SW 1271 (cell line): Measurements from ENCODE around the gene OR2T2.
"Not testable (repeated sequence)": the region's sequence is repeated elsewhere in the genome, so short reads cannot be mapped to it uniquely, and the experiment has no call there.

ENCODE experiments used
- DNase-seq, 2 experiments: peaks; one replicate each; lab custom pipeline; 2025; lab: John Stamatoyannopoulos, UW

OR2T2 gene

GRCh38 chr1:248450466-248451145 lies 5.2 kb downstream of the OR2T2 start:
- not testable (repeated sequence) for DNase-seq

DNA sequence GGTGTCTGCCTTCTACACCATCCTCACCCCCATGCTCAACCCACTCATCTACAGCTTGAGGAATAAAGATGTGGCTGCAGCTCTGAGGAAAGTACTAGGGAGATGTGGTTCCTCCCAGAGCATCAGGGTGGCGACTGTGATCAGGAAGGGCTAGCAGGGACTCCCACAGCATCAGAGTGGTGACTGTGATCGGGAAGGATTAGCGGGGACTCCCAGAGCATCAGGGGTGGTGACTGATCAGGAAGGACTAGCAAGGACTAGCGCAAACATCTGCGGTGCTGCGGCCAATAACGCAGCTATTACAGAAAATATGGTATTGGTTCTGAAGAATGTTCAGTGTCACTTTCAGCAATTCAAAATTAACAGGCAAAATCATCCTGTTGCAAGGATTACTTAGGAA lies 8.2 kb downstream of the OR2T2 start:
- DNase-seq = not testable (repeated sequence)

GRCh38 chr1:248455045-248455444 lies 9.6 kb downstream of the OR2T2 start:
- DNase-seq = not testable (repeated sequence)

- DNase-seq = not testable (repeated sequence)
Observed at GRCh38 chr1:248456635-248457034, 11.2 kb downstream of the OR2T2 start.

GRCh38 chr1:248459117-248459516 lies 13.7 kb downstream of the OR2T2 start:
- not testable (repeated sequence) for DNase-seq

DNA sequence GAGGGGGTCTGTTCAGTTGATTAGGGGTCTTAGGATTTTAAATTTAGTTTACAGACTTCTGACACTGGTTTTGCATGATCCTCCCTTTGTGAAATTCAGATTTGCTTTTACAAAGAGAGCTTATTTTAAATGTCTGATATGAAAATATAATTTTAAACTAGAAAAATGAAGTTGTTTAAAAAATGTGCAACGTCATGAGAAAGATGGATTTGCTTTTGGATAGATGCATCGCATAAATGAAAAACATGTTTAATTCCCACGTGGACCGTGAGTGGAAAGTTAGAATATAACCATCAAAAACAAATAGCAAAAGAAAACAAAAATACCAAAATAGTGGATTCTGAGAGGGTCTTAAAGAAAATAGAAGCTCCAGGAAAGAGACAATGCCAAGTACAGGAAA lies 25.7 kb downstream of the OR2T2 start:
- DNase-seq = no peak

DNA sequence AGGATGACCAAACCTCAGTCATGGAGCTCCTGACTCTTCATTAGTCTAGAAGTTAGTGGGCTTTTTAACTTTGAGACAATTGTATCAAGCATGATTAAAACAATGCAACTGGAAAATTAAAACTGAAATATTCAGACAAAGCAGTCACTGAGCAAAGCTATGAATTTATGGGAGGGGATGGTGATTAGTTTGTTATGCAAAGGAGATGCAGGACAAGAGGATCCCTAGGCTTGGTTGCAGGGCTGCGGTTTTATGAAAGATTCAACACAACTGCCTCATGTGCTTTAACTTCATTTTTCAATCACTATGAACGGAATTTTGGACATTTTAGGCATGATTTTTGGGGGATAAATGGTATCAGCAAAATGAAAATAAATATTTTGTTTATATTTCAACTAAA lies 26.7 kb downstream of the OR2T2 start:
- not testable (repeated sequence) for DNase-seq

- not testable (repeated sequence) for DNase-seq
Observed at GRCh38 chr1:248473051-248473450, 27.6 kb downstream of the OR2T2 start, which contains the start of gene OR2T3. Gene OR2T3, plus strand, starts transcription at chr1:248473351. Its CDS starts 0 bp downstream, at chr1:248473351.

DNA sequence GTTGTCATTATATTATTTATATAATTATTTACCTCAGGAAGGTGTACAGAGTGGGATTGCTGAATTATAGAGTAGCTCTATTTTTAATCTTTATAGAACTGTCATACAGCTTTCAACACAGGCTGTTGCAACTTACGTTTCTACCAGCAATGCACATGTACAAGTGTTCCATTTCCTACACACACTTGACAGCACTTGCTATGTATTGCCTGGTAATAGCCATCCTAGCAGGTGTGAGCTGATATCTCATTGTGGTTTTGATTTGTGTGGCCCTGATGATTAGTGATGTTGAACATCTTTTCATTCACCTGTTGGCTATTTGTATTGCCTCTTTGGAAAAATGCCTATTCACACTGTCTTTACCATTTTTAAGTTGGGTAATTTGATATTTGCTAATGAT lies 30.2 kb downstream of the OR2T2 start:
- DNase-seq = not testable (repeated sequence)

GRCh38 chr1:248481686-248482579 lies 36.5 kb downstream of the OR2T2 start:
- not testable (repeated sequence) for DNase-seq

- not testable (repeated sequence) for DNase-seq
Observed at GRCh38 chr1:248488289-248488688, 42.9 kb downstream of the OR2T2 start, which contains the start of gene OR2T5. Gene OR2T5, plus strand, starts transcription at chr1:248488589. Its CDS starts 0 bp downstream, at chr1:248488589.

GRCh38 chr1:248496661-248497060 lies 51.2 kb downstream of the OR2T2 start:
- not testable (repeated sequence) for DNase-seq

DNA sequence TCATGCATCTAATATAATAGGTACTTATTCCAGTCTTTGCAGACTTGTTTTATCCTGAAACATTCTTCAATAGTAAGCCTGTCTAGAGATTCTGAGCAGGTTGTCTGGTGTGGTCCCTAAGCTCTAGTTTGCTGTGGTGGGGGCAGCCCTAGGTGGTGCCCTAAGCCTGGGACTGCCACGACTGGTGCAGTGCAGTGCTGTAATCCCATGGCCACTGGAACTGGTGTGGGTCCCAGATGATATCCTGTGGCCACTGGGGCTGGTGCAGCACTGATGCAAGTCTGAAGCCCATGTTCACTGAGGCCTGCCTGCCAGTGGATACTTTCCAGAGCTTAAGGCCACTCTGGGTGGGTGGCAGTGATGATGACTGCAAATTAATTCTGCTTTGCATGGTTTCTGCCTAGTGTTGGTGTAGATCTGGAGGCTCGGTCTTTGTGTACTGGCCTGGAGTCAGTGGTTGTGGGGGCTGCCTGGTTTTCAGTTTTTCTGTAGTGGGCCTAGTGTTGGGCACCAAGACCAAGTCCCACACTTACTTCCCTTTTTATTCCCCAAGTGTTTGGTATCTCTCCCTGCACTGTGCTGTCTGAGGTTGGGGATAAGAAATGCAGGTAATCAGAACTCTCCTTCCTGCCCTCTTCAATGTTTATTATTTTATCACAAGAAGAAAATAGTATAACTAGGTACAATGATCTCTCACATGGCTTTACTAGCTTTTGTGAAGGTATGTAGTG lies 55.0 kb downstream of the OR2T2 start:
- not testable (repeated sequence) for DNase-seq
